ENCODE results near the gene PRKCB. TPM values are rescaled to one million over a fixed set of nuclear protein-coding genes. Genes with fewer than 3 reads are reported as not detected.

PRKCB gene
- polyA plus RNA-seq (2011; rRNA removed) (not detected in 2 replicates), polyA minus RNA-seq (2011; rRNA and poly(A)+ RNA removed) (not detected in 2 replicates)

DNA sequence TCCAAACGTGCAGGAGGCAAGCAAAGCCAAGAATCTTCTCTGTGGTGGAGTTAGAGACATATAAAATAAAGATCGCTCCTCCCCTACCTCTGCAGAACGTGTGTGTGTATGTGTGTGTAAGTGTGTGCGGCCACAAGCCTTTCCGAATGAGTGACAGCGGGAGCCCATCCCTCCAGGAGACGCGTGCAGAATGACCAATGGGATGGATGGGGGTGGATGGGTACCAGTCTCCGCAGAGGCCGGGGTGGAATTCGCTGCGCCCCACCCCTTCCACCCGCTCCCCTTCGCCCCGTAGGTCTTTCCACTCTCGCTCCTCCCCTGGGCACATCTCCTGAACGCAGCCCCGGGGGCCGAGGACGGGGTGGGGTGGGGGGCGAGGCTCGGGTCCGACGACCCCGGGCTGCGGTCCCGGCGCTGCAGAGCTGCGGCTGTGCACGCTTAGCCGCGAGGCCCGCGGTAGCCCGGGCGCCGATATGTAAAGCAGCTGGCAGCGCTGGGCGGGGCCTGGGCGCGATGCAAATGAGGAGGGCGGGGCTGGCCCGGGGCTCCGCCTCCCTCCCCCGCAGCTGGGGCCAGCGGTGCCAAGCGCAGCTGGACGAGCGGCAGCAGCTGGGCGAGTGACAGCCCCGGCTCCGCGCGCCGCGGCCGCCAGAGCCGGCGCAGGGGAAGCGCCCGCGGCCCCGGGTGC lies at the start of gene PRKCB:
Gene PRKCB (plus strand): TSS at position 594 of the 688 bp plus-strand sequence.
- Histone ChIP-seq H3K27me3 (ENCODE audit: control insufficient read depth, insufficient read depth, low read length) (peaks cover 21% of the 10 kb centered on the region), H3K4me3 (ENCODE audit: low read depth, low read length) (no peak within 1 kb of the TSS; the same call in 1 of the 2 replicates), H3K36me3 (ENCODE audit: control insufficient read depth, insufficient read depth, low read length) (no peaks in the 10 kb centered on the region)
- DNase-seq (ENCODE audit: low read depth), result no peak
- TF ChIP-seq, protein P1, sequence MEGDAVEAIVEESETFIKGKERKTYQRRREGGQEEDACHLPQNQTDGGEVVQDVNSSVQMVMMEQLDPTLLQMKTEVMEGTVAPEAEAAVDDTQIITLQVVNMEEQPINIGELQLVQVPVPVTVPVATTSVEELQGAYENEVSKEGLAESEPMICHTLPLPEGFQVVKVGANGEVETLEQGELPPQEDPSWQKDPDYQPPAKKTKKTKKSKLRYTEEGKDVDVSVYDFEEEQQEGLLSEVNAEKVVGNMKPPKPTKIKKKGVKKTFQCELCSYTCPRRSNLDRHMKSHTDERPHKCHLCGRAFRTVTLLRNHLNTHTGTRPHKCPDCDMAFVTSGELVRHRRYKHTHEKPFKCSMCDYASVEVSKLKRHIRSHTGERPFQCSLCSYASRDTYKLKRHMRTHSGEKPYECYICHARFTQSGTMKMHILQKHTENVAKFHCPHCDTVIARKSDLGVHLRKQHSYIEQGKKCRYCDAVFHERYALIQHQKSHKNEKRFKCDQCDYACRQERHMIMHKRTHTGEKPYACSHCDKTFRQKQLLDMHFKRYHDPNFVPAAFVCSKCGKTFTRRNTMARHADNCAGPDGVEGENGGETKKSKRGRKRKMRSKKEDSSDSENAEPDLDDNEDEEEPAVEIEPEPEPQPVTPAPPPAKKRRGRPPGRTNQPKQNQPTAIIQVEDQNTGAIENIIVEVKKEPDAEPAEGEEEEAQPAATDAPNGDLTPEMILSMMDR (IDR thresholded peaks at IDR 0.05; ENCODE audit: insufficient read depth, low read depth, low read length), result no peak
- CTCF ChIA-PET, result no interaction called here
- POLR2A ChIA-PET, result no interaction called here

DNA sequence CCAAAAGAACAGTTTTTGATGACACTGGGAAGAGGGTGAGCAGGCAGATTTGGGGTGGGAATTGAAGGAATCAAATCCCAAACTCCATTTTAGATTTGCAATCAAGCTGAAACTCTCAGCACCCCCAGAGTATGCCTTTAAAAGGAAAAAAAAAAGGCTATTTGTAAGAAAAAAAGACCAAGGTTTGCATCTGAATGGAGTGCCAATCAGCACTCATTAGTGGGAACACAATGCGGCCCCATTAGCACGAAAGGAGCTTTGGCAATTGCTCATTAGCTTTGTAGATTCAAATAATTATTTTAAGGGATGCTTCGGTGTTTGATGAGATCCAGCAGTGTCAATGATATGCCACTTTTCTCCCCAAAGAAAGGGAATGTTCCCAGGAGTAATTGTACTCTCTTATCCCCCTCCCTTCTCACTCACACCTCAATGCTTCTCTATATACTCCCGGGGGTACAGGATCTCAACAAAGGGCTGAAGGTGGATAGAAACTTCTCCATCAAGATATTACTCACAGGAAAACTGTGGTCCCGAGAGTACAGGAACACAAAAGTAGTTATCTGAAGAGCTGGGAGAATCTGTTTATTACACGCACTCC lies 48.7 kb upstream of the PRKCB start:
- ChIA-PET CTCF (interaction anchor here (0.8 to 1.3 kb wide), 4 partner anchors 14 to 53 kb away, joined by 3 to 6 read pairs (median 3); no protein-coding TSS in a partner anchor), POLR2A (no interaction called here)
- no peak for DNase-seq (ENCODE audit: low read depth)
- Histone ChIP-seq H3K36me3 (ENCODE audit: control insufficient read depth, insufficient read depth, low read length) (no peaks in the 10 kb centered on the region), H3K27me3 (ENCODE audit: control insufficient read depth, insufficient read depth, low read length) (no peaks in the 10 kb centered on the region), H3K4me3 (ENCODE audit: low read depth, low read length) (no peak overlapping the region)
- TF ChIP-seq, protein P1 (IDR thresholded peaks at IDR 0.05; ENCODE audit: insufficient read depth, low read depth, low read length), result no peak

DNA sequence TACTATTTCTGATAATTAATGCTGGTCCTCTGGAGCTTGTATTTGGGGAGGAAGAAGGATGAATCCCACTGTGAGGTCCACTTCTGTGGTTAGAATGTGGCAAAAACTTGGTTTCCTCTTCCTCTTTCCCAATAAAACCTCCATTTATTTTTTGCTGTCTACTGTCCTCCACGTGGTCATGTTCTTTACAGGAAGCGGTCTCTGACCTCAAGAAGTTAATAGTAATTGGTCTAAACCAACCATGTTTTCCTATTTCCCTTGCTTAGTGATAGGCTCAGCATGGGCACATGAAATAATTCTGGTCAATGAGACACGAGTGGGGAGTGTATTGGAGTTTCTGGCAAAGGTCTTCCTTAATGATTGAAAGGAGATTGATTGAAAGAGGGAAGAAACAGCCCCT lies 47.1 kb upstream of the PRKCB start:
- no peaks in the 10 kb centered on the region for H3K27me3 ChIP-seq (ENCODE audit: control insufficient read depth, insufficient read depth, low read length)
- CTCF ChIA-PET, result interaction anchor here (0.8 to 1.2 kb wide), 3 partner anchors 24 to 720 kb away, joined by 3 to 4 read pairs (median 3); no protein-coding TSS in a partner anchor
- no peak overlapping the region for H3K4me3 ChIP-seq (ENCODE audit: low read depth, low read length)
- TF ChIP-seq, protein P1 (IDR thresholded peaks at IDR 0.05; ENCODE audit: insufficient read depth, low read depth, low read length), result no peak
- no peaks in the 10 kb centered on the region for H3K36me3 ChIP-seq (ENCODE audit: control insufficient read depth, insufficient read depth, low read length)
- POLR2A ChIA-PET, result no interaction called here
- DNase-seq (ENCODE audit: low read depth), result no peak

DNA sequence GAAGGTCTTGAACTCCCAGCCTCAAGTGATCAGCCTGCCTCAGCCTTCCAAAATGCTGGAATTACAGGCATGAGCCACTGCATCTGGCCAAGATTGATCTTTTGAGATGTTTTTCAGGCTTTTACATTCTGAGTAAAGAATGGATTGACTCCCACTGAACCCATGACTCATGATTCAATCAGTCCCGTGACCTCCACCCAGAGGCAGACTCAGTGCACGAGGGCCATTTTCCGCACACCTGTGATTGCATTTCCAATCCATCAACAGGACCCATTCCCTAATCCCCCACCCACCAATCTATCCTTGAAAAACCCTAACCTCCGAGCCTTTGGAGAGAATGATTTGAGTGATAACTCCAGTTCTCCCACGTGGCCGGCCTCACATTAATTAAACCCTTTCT lies 40.4 kb upstream of the PRKCB start:
- CTCF ChIA-PET, result no interaction called here
- TF ChIP-seq, protein P1 (IDR thresholded peaks at IDR 0.05; ENCODE audit: insufficient read depth, low read depth, low read length), result no peak

DNA sequence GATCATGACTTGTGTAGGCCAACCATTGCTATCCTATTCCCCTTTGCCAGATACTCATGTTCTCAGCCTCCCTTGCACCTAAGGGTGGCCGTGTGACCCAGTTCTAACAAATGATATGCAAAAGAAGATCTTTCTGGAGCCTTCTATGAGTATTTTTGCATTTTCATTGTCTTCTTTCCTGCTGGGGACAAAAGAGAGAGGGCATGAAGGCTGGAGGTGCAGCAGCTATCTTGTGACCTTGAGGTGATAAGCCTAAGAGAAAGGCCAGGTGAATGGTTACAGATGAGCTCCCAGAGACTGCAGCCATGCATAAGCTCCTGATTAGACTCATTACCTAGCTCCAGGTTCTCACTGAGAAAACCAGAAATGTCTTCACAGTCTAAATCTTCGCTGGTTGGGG lies 38.8 kb upstream of the PRKCB start:
- no peaks in the 10 kb centered on the region for H3K27me3 ChIP-seq (ENCODE audit: control insufficient read depth, insufficient read depth, low read length)
- ChIA-PET POLR2A (no interaction called here), CTCF (interaction anchor here (1.0 to 2.2 kb wide), 6 partner anchors 9 to 708 kb away, joined by 3 to 8 read pairs (median 4); no protein-coding TSS in a partner anchor)
- no peak for DNase-seq (ENCODE audit: low read depth)
- TF ChIP-seq, protein P1 (IDR thresholded peaks at IDR 0.05; ENCODE audit: insufficient read depth, low read depth, low read length), result no peak
- no peaks in the 10 kb centered on the region for H3K36me3 ChIP-seq (ENCODE audit: control insufficient read depth, insufficient read depth, low read length)
- no peak overlapping the region for H3K4me3 ChIP-seq (ENCODE audit: low read depth, low read length)

More for the DNA sequence above, 40.4 kb upstream of the PRKCB start:
- H3K4me3 ChIP-seq (ENCODE audit: low read depth, low read length), result no peak overlapping the region
- POLR2A ChIA-PET, result no interaction called here
- no peaks in the 10 kb centered on the region for H3K27me3 ChIP-seq (ENCODE audit: control insufficient read depth, insufficient read depth, low read length)
- no peak for DNase-seq (ENCODE audit: low read depth)
- no peaks in the 10 kb centered on the region for H3K36me3 ChIP-seq (ENCODE audit: control insufficient read depth, insufficient read depth, low read length)

All from BJ (cell line).